T-helper 1 cell treated with Interleukin-12 subunit alpha and Interleukin-12 subunit beta and Interleukin-4 antibody, amounts not matched to agents 30 ng/mL and 1 ng/mL, for 36 hours (primary cell): ENCODE results near the gene CAMK2D. TPM values are rescaled to one million over a fixed set of nuclear protein-coding genes. Genes with fewer than 3 reads are reported as not detected.
"Not testable (repeated sequence)": the region's sequence is repeated elsewhere in the genome, so short reads cannot be mapped to it uniquely, and the experiment has no call there.

ENCODE experiments used
- intact Hi-C: fragments of 100-400 bp; cut with micrococcal nuclease; formaldehyde crosslinking; loops from one replicate; pipeline ENCODE4 v1.15.1; 2024
- total RNA-seq: library from RNA; stranded (reverse); gene quantifications from 2 replicates; pipeline ENCODE4 v1.2.3, GENCODE V29; 2022

The CAMK2D gene
- 44.8 and 45.2 TPM in 2 replicates for total RNA-seq

DNA sequence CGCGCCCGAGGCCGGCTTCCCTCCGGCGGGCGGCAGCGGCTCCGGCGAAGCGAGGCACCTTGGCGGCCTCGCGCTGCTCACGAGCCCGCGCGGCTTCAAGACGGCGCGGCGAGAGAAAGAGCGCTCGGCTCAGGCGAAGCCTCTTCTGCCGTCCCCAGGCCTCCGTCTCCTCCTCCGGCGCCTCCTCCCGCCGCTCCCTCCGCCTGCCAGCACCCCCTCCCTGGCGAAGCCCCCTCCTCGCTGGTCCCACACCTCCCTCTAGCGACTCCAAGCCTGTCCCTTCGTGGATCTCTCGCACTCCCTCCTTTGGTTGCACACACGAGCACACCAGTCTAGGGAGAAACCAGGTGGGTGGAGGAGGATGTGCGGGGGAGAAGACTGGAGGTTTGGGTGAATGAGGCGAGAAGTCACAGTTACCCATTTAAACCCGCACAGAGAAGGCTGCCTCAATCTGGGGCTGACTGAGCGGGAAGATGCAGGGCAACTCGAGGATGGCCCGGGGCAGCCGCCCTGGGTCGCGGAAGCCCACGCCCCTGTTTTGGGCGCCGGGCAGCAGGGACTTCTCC lies at the start of gene CAMK2D:
TSS of gene CAMK2D (minus strand) at position 119 of the 566 bp plus-strand sequence. CDS start 670 bp downstream, outside the sequence.
- intact Hi-C loops, result loop anchor here (1.0 to 10.0 kb wide), 14 partner anchors 78 to 1642 kb away; partner anchors contain the start of genes AP1AR, LARP7 and TIFA

GRCh38 chr4:113810906-113811305 lies 49.4 kb upstream of the CAMK2D start:
- intact Hi-C loops, result no loop called here

DNA sequence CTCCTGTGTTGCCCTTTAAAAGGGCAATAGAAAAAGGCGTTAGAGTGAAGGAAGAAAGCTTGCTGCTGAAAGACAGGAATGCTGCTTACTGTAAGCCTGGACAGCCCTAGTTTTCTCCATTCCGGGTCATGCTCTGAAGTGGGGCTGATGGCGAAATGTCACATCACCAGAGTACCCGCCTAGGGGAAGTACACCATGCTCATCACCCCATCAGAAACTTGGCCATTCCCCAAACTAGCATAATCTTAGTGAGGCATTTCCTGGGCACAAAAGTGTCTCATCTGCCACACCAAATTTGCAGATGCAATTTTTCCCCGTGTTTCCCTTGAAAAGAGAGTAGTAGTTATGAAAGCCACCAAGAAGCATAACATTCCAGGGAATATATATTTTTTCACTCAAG lies 47.8 kb upstream of the CAMK2D start:
- intact Hi-C loops, result no loop called here

DNA sequence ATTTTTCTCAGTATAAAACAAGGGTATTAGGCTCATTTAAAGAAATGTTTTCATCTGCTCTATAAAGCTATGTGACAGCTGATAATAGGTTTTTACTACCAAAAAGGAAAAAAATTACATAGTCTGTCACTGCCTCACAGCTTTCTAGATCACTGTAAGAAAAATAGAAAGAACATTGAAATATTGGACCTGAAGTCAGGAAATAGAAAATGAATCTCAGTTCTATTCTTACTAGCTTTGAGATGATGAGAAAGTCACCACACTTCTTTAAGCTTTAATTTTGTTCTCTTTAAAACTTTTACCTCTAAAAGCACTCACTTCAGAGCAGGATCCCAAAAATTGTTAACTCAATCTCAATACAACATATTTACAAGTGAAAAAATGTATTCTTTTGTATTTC lies 45.3 kb upstream of the CAMK2D start:
- intact Hi-C loops, result no loop called here

DNA sequence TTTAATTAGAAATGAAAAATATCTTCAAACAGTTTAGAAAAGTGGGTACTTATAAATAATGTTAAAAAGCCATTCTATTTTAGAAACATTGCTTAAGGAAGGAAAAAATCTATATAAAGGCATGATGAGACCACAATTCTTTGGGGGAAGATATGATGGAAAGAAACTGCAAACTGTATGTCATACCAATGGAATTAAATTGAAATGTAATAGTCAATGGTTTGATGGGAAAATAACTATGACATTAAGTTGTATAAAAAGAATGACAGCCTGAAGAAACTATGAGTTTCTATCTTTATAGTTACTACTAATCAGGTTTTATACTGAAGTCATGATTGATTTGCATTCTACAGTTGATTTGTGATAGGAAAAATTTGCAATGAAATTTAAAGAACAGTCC lies 40.3 kb upstream of the CAMK2D start:
- intact Hi-C loops, result no loop called here

GRCh38 chr4:113796381-113796780 lies 34.8 kb upstream of the CAMK2D start:
- intact Hi-C loops, result not testable (repeated sequence)

DNA sequence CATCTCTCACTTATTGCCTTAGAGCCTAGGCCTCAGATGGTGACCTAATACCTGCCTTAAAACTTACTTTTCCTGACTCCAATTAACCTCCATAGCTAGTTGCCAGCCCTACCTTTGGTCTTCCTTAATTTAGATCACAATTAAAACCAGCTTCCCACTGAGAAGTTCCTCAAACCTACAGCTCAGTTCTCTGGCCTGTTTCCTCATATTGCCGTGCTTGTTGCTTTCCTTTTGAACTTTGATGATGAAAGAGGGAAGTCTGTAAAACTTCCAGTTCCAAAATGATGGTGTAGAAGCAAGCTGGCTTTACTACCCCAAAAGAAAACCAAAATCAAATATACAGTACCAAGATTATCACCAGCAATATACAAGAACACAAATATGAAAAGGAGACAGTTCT lies 28.9 kb upstream of the CAMK2D start:
- intact Hi-C loops, result no loop called here

DNA sequence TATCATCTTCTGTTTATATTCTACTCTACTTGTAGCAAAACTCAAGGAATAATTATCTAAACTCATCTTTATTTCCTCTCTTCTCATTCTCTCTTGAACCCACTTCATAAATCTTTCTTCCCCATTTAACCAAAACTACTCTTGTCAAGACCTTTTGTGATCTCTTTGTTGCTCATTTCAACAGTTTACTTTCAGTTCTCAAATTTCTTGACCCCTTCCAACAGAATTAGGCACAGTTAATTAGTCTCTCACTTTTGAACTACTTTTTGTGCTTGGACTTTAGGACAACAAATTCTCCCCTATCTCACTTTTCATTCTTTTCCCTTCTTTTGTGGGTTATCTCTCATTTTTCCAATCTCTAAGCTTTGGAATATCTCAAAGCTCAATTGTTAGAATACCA lies 27.4 kb upstream of the CAMK2D start:
- intact Hi-C loops, result no loop called here

- intact Hi-C loops, result no loop called here
Observed at GRCh38 chr4:113785781-113786180, 24.2 kb upstream of the CAMK2D start.

- intact Hi-C loops, result no loop called here
Observed at GRCh38 chr4:113784497-113785250, 23.1 kb upstream of the CAMK2D start.

GRCh38 chr4:113783701-113784100 lies 22.2 kb upstream of the CAMK2D start:
- intact Hi-C loops, result no loop called here

DNA sequence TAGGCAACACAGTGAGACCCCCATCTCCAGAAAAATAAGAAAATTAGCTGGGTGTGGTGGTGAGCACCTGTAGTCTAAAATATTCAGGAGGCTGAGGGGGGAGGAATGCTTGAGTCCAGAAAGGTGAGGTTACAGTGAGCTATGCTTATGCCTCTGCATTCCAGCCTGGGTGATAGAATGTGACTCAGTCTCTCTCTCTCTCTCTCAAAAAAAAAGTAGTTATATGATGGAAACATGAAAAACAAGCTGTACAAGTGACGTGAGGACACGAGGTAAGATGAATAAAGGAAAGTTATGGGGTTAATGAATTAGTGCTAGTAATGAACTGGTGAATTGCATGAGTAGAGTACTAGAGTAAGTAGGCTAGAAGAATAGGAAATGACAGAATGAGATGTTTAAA lies 21.8 kb upstream of the CAMK2D start:
- intact Hi-C loops, result no loop called here

- intact Hi-C loops, result loop anchor here (1.0 to 2.0 kb wide), 3 partner anchors 290 to 913 kb away; no protein-coding TSS in a partner anchor
Observed at GRCh38 chr4:113781439-113782040, 20.0 kb upstream of the CAMK2D start.

- intact Hi-C loops, result no loop called here
Observed at GRCh38 chr4:113776679-113777078, 15.1 kb upstream of the CAMK2D start.

DNA sequence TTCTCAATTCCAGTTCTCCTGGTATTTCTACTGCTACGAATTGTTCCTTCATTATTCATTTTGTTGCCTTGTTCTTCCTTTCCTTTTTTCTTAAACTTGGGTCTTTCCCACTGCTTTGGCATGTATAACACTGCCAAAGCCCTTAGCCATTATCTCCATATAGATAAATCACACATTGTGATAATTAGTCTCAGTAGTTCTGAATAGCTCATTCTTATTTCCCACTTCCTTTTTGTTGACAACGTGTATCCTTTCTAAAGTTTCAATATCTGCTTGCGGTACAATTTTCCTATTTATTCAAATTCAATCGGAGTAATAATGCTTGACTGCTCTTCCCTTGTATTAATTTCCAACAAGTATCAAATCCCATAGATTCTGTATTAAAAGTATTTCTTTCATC lies 14.5 kb upstream of the CAMK2D start:
- intact Hi-C loops, result no loop called here

DNA sequence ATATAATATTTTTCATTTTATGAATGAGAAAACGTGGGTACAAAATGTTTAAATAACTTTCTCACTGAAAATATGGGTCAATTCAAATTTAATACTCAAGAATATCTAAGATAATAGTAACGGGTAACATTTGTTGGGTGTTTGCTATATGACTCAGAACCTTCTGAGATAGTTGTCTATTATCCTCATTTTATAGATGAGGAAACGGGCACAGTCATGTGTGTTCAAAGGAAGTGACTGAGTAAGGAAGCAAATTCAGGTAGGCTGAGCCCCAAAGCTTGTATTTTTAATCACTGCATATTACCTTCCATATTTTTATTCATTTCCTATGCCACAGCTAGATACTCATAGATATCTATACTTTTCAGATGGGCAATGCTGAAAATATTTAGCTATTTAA lies 12.2 kb upstream of the CAMK2D start:
- intact Hi-C loops, result no loop called here

- intact Hi-C loops, result no loop called here
Observed at GRCh38 chr4:113773014-113773413, 11.5 kb upstream of the CAMK2D start.

DNA sequence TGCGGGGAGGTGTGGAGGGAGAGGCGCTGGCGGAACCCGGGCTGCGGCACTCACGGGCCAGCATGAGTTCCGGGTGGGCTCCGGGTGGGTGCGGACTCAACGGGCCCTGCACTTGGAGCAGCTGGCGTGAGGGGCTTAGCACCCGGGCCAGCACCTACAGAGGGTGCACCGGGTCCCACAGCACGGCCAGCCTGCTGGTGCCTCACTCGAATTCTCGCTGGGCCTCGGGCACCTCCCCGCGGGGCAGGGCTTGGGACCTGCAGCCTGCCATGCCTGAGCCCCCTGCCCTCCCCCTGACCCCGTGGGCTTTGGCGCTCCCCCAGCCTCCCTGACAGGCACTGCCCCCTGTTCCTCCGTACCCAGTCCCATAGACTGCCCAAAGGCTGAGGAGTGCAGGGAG lies 10.8 kb upstream of the CAMK2D start:
- intact Hi-C loops, result no loop called here

DNA sequence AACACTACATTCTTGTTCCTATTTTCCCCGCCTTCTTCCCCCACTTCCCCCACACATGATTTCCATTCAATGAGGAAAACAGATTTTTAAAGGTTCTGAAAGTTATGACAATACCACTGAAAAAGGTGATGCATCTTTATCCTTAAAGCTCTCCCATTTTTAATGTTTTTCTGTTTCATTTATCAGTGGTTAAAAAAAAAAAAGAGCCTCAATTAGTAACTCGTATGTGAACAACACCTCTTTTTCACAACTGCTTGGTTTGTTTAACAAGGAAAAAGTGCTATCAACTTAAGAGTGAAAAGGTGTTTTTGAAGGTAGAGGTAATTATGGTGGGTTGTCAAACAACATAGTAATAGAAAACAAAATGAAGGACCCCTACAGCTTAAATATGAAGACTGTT lies 8.2 kb upstream of the CAMK2D start:
- intact Hi-C loops, result loop anchor here (10.0 kb wide), 1 partner anchor 1245 kb away; no protein-coding TSS in a partner anchor

DNA sequence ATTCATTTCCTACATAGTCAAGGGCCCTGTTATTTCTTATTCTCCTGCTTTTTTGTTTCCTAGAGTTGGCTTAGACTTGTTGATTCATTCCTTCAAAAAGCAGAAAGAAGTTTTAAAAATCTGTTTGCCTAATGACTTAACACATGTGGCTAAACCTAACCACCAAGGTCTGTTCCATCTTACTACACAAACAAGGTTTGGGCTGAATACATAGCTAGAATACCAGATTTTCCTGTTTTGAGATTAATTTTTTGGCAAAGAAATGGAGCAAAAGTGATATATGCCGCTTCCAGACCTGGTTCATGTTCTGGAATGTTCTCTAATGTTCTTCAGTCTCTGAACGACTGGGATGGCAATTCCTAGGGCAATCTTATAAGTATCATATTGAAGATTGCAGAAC lies 7.4 kb upstream of the CAMK2D start:
- intact Hi-C loops, result loop anchor here (10.0 kb wide), 1 partner anchor 1244 kb away; no protein-coding TSS in a partner anchor

DNA sequence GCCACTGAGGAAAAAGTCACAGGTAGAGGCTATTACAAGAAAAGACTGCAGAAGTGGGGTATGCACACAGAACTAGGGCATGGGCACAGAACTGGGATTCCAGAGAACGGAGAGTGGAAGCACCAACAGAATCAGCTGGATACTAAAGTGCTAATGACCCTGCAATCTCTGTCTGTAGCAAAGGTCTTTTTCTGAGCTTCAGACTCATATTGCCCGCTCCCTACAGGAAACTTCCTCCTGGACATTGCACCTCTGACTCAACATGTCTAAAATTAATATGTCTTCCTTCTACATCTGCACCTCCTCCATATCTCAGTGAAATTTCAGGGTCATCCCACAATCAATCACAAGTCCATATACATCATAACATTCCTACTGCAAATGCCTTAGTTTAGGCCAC lies 5.3 kb upstream of the CAMK2D start:
- intact Hi-C loops, result loop anchor here (10.0 kb wide), 1 partner anchor 1242 kb away; no protein-coding TSS in a partner anchor

DNA sequence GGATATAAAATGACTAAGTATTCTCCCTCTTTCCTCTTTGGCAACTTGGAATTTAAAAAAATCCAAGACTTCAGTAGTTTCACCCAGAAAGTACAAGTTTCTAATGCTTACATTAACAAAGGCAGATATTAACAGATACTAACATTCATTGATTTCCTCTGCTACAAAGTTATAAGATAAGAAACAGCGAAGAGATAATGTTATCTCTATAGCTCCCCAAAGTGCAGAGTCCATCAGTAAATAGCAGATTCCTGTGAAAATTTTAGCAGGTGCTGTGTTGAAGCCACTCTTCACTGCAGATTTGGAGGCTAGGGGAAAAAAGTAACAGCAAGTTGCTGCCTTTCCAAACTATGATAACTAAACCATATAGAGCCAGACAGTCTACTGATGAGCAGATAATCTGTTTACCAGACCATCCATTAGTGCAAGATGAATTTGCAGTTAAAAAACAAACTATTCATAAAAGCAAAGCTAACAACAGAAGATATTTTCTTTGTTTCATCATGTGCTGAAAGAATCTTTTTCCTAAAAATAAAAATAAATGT lies 3.3 kb upstream of the CAMK2D start:
- intact Hi-C loops, result loop anchor here (5.0 to 10.0 kb wide), 4 partner anchors 317 to 1532 kb away; partner anchors contain the start of genes AP1AR and TIFA
